Left hindlimb (tissue), 1 donor: ENCODE measurements around the gene S100A14.
A peak's percentile ranks its signal among the peaks of the same experiment; 100 is the strongest.
"Not testable (repeated sequence)": the region's sequence is repeated elsewhere in the genome, so short reads cannot be mapped to it uniquely, and the experiment has no call there.

Experiments
- DNase-seq: peaks from one replicate; pipeline ENCODE4 v3.0.0-alpha.2; 2018

The S100A14 gene

GRCh38 chr1:153616144-153616916 is at the start of gene S100A14:
S100A14 (minus strand) TSS chr1:153616325; CDS start chr1:153615858, 467 bp downstream.
- peak; percentile 30 for DNase-seq

GRCh38 chr1:153663211-153663610 is 47.1 kb upstream of the S100A14 start:
- no peak for DNase-seq

GRCh38 chr1:153662269-153662668 is 46.1 kb upstream of the S100A14 start:
- DNase-seq, result no peak

GRCh38 chr1:153661111-153661708 is 45.1 kb upstream of the S100A14 start:
- no peak for DNase-seq

GRCh38 chr1:153659656-153660055 is 43.5 kb upstream of the S100A14 start:
- DNase-seq, result no peak

GRCh38 chr1:153659175-153659534 is 43.0 kb upstream of the S100A14 start:
- no peak for DNase-seq

- DNase-seq, result peak; percentile 96
Observed at GRCh38 chr1:153658400-153659174, 42.5 kb upstream of the S100A14 start, which contains the start of gene SNAPIN. SNAPIN (plus strand) TSS chr1:153658703; CDS start chr1:153658744, 41 bp downstream.

GRCh38 chr1:153655333-153655732 is 39.2 kb upstream of the S100A14 start:
- DNase-seq, result no peak

- DNase-seq, result no peak
Observed at GRCh38 chr1:153652805-153653500, 36.8 kb upstream of the S100A14 start.

- DNase-seq, result no peak
Observed at GRCh38 chr1:153651771-153652170, 35.6 kb upstream of the S100A14 start.

- DNase-seq, result peak; percentile 67
Observed at GRCh38 chr1:153649863-153650235, 33.7 kb upstream of the S100A14 start.

GRCh38 chr1:153649137-153649862 is 33.2 kb upstream of the S100A14 start:
- no peak for DNase-seq

GRCh38 chr1:153648000-153648643 is 32.0 kb upstream of the S100A14 start:
- DNase-seq, result no peak

- DNase-seq, result no peak
Observed at GRCh38 chr1:153647346-153647714, 31.2 kb upstream of the S100A14 start.

GRCh38 chr1:153646672-153647345 is 30.7 kb upstream of the S100A14 start:
- DNase-seq, result no peak

GRCh38 chr1:153643816-153644215 is 27.7 kb upstream of the S100A14 start:
- no peak for DNase-seq

- no peak for DNase-seq
Observed at GRCh38 chr1:153643100-153643499, 27.0 kb upstream of the S100A14 start.

- DNase-seq, result no peak
Observed at GRCh38 chr1:153642161-153642560, 26.0 kb upstream of the S100A14 start.

GRCh38 chr1:153640861-153641260 is 24.7 kb upstream of the S100A14 start:
- no peak for DNase-seq

- not testable (repeated sequence) for DNase-seq
Observed at GRCh38 chr1:153640213-153640612, 24.1 kb upstream of the S100A14 start.

GRCh38 chr1:153639280-153639679 is 23.2 kb upstream of the S100A14 start:
- DNase-seq, result no peak
